HG02884 (cell line): ENCODE measurements around the gene SSX2IP.
"Not testable (repeated sequence)": the region's sequence is repeated elsewhere in the genome, so short reads cannot be mapped to it uniquely, and the experiment has no call there.

Source experiments
- ATAC-seq: cut with Tn5 transposase; IDR thresholded peaks from one replicate; pipeline ENCODE4 v1.9.1; 2021; ENCODE audit warnings: mild to moderate bottlenecking, moderate library complexity; ENCODE audit not compliant: unreplicated experiment

Gene SSX2IP, protein sequence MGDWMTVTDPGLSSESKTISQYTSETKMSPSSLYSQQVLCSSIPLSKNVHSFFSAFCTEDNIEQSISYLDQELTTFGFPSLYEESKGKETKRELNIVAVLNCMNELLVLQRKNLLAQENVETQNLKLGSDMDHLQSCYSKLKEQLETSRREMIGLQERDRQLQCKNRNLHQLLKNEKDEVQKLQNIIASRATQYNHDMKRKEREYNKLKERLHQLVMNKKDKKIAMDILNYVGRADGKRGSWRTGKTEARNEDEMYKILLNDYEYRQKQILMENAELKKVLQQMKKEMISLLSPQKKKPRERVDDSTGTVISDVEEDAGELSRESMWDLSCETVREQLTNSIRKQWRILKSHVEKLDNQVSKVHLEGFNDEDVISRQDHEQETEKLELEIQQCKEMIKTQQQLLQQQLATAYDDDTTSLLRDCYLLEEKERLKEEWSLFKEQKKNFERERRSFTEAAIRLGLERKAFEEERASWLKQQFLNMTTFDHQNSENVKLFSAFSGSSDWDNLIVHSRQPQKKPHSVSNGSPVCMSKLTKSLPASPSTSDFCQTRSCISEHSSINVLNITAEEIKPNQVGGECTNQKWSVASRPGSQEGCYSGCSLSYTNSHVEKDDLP

GRCh38 chr1:84690397-84691121 lies at the start of gene SSX2IP:
Gene SSX2IP, minus strand, starts transcription at chr1:84690461. Its CDS starts 19,242 bp downstream, at chr1:84671219.
- ATAC-seq = peak; percentile 90

DNA sequence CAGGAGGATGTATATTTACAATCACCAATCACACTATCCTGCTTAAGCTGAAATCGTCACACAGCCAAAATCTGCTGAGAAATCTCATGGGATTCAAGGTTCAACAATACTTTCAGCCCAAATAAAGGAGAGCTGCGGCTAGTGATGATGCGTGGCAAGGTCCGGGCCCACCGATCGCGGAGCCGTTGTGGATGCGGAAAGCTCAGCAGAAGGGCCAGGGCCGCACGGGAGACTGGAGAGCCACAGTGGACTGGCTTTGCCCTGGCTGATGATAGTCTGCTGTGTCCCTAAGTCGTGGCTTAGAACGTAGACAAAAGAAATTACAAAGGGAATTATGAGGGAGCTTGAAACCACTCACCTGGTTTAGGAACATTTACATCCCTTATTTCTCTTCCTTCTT lies 48.0 kb upstream of the SSX2IP start:
- no peak for ATAC-seq

GRCh38 chr1:84737590-84737989 lies 47.3 kb upstream of the SSX2IP start:
- no peak for ATAC-seq

GRCh38 chr1:84736944-84737343 lies 46.7 kb upstream of the SSX2IP start:
- ATAC-seq = no peak

- ATAC-seq = no peak
Measured at GRCh38 chr1:84736445-84736844, 46.2 kb upstream of the SSX2IP start.

DNA sequence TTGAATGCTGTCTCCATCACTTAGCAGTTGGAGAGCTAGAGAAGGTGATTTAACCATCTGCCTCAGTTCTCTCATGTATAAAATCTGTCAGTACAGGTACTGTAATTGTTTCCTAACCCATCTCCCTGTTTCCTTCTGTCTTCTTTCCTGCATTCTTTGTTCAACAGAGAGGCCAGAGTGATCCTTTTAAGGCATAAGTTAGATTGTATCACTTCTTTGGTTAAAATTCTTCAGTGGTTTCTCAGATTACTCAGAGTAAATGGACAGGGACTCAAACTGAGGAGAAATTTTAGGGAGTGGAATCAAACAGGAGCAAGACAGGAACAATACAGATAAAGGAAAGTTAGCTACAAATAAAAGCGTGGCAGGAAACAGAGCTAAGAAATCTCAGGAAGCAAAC lies 45.2 kb upstream of the SSX2IP start:
- no peak for ATAC-seq

DNA sequence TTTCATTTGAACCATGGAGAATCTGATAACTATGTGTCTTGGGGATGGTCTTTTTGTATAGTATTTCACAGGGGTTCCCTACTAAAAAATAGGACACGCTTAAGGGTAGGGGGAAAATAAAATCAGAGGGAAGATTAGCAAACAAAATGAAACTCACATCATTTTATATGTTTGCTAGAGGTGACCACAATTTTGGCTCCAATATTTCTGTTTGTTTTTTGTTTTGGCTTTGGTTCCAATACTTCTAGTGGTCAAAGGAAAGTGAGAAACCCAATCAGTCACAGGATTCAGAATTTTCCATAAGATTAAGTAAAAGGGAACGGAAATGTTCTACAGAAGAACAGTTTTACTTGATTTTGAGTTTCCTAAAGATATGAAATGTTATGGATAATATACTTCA lies 42.3 kb upstream of the SSX2IP start:
- no peak for ATAC-seq

- ATAC-seq = no peak
Measured at GRCh38 chr1:84731519-84731918, 41.3 kb upstream of the SSX2IP start.

DNA sequence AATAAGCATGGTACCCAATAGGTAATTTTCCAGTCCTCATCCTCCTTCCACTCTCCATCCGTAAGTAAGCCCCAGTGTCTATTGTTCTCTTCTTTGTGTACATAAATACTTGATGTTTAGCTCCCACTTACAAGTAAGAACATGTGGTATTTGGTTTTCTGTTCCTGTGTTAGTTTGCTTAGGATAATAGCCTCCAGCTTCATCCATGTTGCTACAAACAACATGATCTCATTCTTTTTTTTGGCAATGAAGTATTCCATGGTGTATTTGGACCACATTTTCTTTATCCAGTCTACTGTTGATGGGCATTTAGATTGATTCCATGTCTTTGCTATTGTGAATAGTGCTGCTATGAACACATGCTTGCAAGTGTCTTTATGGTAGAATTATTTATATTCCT lies 37.5 kb upstream of the SSX2IP start:
- not testable (repeated sequence) for ATAC-seq

- no peak for ATAC-seq
Measured at GRCh38 chr1:84726593-84727499, 36.6 kb upstream of the SSX2IP start.

DNA sequence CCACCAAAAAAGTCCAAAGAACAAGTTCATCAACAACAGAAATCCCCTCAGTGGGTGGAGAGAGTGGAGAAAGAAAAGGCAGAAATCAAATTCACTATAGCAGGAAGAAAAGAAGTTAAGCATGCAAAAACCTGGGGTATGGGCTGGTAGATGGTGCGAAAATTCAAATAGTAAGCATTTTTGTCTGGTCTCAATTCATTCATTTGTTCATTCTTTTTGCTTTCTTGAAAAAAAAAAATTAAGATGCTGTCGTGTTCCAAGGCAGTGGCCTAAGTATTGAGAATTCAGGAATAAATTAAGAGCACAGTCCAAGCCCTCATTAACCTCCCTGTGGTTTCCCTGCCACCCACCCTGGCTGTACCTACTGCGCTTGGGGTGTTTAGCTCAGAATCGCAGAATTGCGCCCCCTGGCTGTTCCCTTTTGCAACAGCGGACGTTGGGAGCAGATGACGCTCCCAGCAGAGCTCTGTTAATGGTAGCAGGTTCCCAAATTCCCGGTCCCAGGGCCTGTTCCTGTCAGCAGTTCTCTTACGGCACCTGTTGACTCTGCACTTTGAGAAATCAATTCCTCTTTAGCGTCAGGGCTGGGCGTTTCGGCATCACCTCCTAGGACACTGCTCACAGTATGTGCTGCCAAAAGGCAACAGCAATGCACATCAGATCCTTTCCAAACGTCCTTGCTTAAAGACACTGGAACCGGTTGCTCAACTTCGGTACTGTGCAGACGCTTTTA lies 34.0 kb upstream of the SSX2IP start:
- no peak for ATAC-seq

DNA sequence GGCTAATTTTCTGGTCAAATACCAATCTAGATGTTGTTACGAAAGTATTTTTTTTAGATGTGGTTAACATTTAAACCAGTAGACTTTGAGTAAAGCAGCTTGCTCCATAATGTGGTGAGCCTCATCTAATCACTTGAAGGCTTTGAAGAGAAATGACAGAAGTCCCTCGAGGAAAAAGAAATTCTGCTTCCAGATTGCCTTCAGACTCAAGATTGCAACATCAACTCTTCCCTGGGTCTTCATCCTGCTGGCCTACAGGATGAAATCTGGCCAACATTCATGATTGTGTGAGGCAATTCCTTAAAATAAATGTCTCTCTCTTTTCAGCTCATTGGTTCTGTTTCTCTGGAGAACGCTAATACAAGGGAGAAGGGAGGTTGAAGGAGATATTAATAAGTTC lies 32.5 kb upstream of the SSX2IP start:
- ATAC-seq = no peak

DNA sequence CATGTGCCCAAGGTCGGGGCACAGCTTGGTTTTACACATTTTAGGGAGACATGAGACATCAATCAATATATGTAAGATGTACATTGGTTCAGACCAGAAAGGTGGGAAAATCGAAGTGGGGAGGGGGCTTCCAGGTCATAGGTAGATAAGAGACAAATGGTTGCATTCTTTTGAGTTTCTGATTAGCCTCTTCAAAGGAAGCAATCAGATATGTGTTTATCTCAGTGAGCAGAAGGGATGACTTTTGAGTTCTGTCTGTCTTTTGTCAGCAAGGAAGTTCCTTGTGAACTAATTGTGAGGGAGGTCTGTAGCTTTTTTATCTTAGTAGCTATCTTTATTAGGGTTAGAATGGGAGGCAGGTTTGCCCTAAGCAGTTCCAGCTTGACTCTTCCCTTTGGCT lies 31.6 kb upstream of the SSX2IP start:
- not testable (repeated sequence) for ATAC-seq

DNA sequence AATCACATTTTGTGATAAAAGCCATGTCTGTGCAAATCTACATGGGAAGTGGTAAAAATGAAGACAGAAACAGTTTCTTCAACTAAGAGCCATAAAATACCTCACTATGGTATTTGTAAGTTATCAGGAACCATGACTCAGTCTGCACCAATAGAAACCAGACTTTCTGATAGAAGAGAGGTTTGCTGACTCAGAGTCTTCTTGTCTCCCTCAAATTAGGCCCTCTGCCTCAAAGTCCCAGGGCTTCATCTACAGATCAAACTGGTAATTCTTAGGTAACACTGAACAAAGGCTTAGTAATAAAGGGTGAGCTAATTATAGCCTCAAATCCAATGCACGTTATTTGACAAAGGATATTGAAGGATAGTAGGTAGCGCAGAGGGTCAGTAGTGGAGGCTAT lies 30.9 kb upstream of the SSX2IP start:
- no peak for ATAC-seq

DNA sequence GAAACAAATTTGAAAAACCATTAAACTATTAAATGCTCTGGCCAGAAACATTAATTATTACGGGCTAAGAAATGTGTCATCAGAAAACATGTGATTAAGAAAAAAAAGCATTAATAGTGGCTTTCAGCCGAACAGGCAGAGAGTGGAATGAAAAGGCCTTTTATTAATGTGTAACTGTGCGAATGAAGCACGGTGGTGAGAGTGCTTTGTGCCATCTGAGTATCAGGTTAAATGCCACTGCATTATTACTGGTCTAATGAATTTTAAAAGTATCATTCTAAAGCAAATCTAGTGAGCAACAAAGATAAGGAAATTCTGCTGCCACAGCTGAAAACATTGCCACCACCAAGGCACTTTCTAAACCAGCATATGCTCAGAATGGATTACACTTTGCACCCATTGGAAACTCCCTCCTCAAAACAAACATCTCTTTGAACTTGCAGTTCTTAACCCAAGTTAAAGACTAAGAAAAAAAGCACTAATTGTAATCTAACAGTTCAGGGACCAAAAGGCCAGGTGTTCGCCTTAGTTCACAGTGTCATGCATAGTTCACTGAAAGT lies 30.0 kb upstream of the SSX2IP start:
- no peak for ATAC-seq

DNA sequence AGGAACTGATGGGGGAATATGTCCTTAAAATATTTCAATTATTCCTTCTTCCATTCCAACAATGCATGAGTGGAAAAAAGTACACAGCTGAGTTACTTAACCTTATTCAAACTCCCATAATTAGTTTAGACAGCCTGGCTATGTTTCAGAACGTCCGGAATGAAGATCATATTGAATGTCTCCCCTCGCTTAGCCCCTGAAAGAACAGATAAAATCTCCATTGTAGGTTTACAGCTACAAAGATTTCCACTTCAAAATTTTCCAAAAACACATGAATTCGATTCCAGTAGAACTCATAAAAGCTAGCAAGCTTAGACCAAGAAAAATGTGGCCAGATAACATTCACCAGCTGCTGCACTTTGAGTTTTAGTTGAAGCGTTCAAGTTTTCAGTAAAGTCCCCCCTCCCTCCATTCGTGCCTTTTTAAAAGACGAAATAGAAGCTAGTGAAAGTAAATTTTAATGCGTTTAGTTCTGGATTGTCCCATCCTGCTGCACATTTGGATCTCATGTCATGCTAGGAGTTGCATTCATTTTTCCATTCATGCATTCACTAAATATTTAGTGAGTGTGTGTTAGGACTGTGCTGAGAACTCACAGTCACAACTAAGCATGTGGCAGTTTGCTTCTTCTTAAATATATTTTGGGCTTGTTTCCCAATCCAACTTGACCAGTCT lies 29.4 kb upstream of the SSX2IP start:
- ATAC-seq = no peak

GRCh38 chr1:84715342-84716019 lies 25.2 kb upstream of the SSX2IP start:
- no peak for ATAC-seq

GRCh38 chr1:84712276-84712874 lies 22.1 kb upstream of the SSX2IP start:
- ATAC-seq = no peak
